Stimulated activated naive B cell treated with anti-CD40 and anti-IgM and Interleukin-4, amounts not matched to agents 10 μg/mL and 1 μg/mL and 100 μg/mL, for 72 hours (primary cell): ENCODE measurements around the gene ZNF783.
"Not testable (repeated sequence)": the region's sequence is repeated elsewhere in the genome, so short reads cannot be mapped to it uniquely, and the experiment has no call there.

Experiments used
- ATAC-seq, 2 donors: fragments of 150-1000 bp; cut with Tn5 transposase; replicated peaks; 2 replicates each; pipeline ENCODE4 v1.10.0; 2021; ENCODE audit warnings: moderate library complexity in 1 of 2
- DNase-seq: peaks from one replicate; pipeline ENCODE4 v3.0.0; 2021
- H3K27ac Mint-ChIP-seq: one replicate; pipeline ENCODE4 v1.8.0; 2022; ENCODE audit warnings: mild to moderate bottlenecking, mixed read lengths
- H3K27me3 Mint-ChIP-seq, 2 donors: one replicate each; pipeline ENCODE4 v1.8.0; 2022; ENCODE audit warnings: mixed read lengths in 2 of 2
- H3K36me3 Mint-ChIP-seq, 2 donors: one replicate each; pipeline ENCODE4 v1.8.0; 2022; ENCODE audit warnings: mixed read lengths in 2 of 2, mild to moderate bottlenecking in 1 of 2
- H3K4me1 Mint-ChIP-seq, 2 donors: one replicate each; pipeline ENCODE4 v1.8.0; 2022; ENCODE audit warnings: mixed read lengths in 2 of 2, mild to moderate bottlenecking in 1 of 2
- H3K4me3 Mint-ChIP-seq, 2 donors: one replicate each; pipeline ENCODE4 v1.8.0; 2022; ENCODE audit warnings: mild to moderate bottlenecking in 2 of 2, mixed read lengths in 2 of 2, moderate library complexity in 1 of 2
- H3K9me3 Mint-ChIP-seq, 2 donors: one replicate each; pipeline ENCODE4 v1.8.0; 2022; ENCODE audit warnings: mixed read lengths in 2 of 2, mild to moderate bottlenecking in 1 of 2

Gene ZNF783

GRCh38 chr7:149261829-149262617, at the start of gene ZNF783:
Gene ZNF783 (plus strand): TSS chr7:149262196. CDS start chr7:149262334, 138 bp downstream.
- DNase-seq = peak; percentile 85
- no peaks in the 10 kb centered on the region for H3K27me3 Mint-ChIP-seq
- peak within 1 kb of the TSS; percentile 88 to 91 for H3K4me3 Mint-ChIP-seq
- peaks cover 25 to 27% of the 10 kb centered on the region in 2 donors for H3K36me3 Mint-ChIP-seq
- peak; percentile 89 to 92 for ATAC-seq
- no peaks in the 10 kb centered on the region for H3K9me3 Mint-ChIP-seq
- H3K27ac Mint-ChIP-seq = peak within 1 kb of the TSS; percentile 96
- peaks cover 19 to 42% of the 10 kb centered on the region in 2 donors for H3K4me1 Mint-ChIP-seq

GRCh38 chr7:149214020-149214720, 47.8 kb upstream of the ZNF783 start:
- H3K4me1 Mint-ChIP-seq = no peaks in the 10 kb centered on the region
- H3K27me3 Mint-ChIP-seq = no peaks in the 10 kb centered on the region
- no peaks in the 10 kb centered on the region for H3K9me3 Mint-ChIP-seq
- DNase-seq = no peak
- no peak for ATAC-seq
- peaks cover 29 to 77% of the 10 kb centered on the region in 2 donors for H3K36me3 Mint-ChIP-seq
- H3K4me3 Mint-ChIP-seq = no peak overlapping the region
- no peak overlapping the region for H3K27ac Mint-ChIP-seq

DNA sequence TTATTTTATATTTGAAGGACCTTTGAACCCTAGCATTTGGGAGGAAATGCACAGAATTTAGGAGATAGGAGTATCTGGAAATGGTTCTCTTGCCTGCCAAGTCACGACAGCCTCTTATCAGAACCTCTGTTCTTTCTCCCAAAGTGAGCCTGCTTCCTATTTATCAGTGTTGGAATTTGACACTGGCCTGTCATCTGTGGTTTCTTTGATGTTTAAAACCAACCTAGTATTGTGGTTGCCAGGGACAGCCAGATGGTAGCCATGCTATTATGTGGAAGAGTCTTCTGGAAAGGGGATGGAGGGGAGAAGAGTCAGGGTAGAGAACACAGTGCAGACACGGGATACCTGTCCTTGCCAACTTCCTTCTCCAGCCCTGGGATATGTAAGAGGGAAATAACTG, 45.6 kb upstream of the ZNF783 start:
- peaks cover 38 to 72% of the 10 kb centered on the region in 2 donors for H3K36me3 Mint-ChIP-seq
- no peak overlapping the region for H3K27ac Mint-ChIP-seq

GRCh38 chr7:149217570-149217969, 44.4 kb upstream of the ZNF783 start:
- no peaks in the 10 kb centered on the region for H3K4me1 Mint-ChIP-seq
- DNase-seq = no peak
- no peaks in the 10 kb centered on the region for H3K9me3 Mint-ChIP-seq
- H3K27me3 Mint-ChIP-seq = no peaks in the 10 kb centered on the region
- no peak overlapping the region for H3K27ac Mint-ChIP-seq
- no peak for ATAC-seq
- H3K4me3 Mint-ChIP-seq = no peak overlapping the region
- peaks cover 38 to 73% of the 10 kb centered on the region in 2 donors for H3K36me3 Mint-ChIP-seq

More for the DNA sequence above, 45.6 kb upstream of the ZNF783 start:
- DNase-seq (no peak), ATAC-seq (no peak)
- no peaks in the 10 kb centered on the region for H3K27me3 Mint-ChIP-seq
- H3K4me3 Mint-ChIP-seq = no peak overlapping the region
- no peaks in the 10 kb centered on the region for H3K9me3 Mint-ChIP-seq
- H3K4me1 Mint-ChIP-seq = no peaks in the 10 kb centered on the region

- ATAC-seq = no peak
- H3K27ac Mint-ChIP-seq = no peak overlapping the region
- no peak for DNase-seq
- H3K4me1 Mint-ChIP-seq = no peaks in the 10 kb centered on the region
- H3K9me3 Mint-ChIP-seq = no peaks in the 10 kb centered on the region
- peaks cover 36 to 68% of the 10 kb centered on the region in 2 donors for H3K36me3 Mint-ChIP-seq
- H3K4me3 Mint-ChIP-seq = no peak overlapping the region
- H3K27me3 Mint-ChIP-seq = no peaks in the 10 kb centered on the region
Measured at GRCh38 chr7:149218469-149219420, 43.3 kb upstream of the ZNF783 start.

GRCh38 chr7:149220534-149220933, 41.5 kb upstream of the ZNF783 start:
- no peak overlapping the region for H3K27ac Mint-ChIP-seq
- no peaks in the 10 kb centered on the region for H3K4me1 Mint-ChIP-seq
- no peak for ATAC-seq
- peaks cover 42 to 71% of the 10 kb centered on the region in 2 donors for H3K36me3 Mint-ChIP-seq
- DNase-seq = no peak
- H3K27me3 Mint-ChIP-seq = no peaks in the 10 kb centered on the region
- H3K4me3 Mint-ChIP-seq = no peak overlapping the region
- H3K9me3 Mint-ChIP-seq = no peaks in the 10 kb centered on the region

GRCh38 chr7:149223176-149223575, 38.8 kb upstream of the ZNF783 start:
- no peaks in the 10 kb centered on the region for H3K27me3 Mint-ChIP-seq
- H3K36me3 Mint-ChIP-seq = peaks cover 38 to 61% of the 10 kb centered on the region in 2 donors
- ATAC-seq (no peak), DNase-seq (no peak)
- no peak overlapping the region for H3K27ac Mint-ChIP-seq
- H3K4me3 Mint-ChIP-seq = no peak overlapping the region
- H3K9me3 Mint-ChIP-seq = no peaks in the 10 kb centered on the region
- no peaks in the 10 kb centered on the region for H3K4me1 Mint-ChIP-seq

- Mint-ChIP-seq H3K9me3 (no peaks in the 10 kb centered on the region), H3K27ac (no peak overlapping the region), H3K4me3 (no peak overlapping the region), H3K36me3 (peaks cover 37 to 57% of the 10 kb centered on the region in 2 donors), H3K27me3 (no peaks in the 10 kb centered on the region), H3K4me1 (peaks cover 0 to under 1% of the 10 kb centered on the region in 2 donors)
- no peak for ATAC-seq
- DNase-seq = no peak
Measured at GRCh38 chr7:149223761-149224160, 38.2 kb upstream of the ZNF783 start.

GRCh38 chr7:149224352-149224751, 37.6 kb upstream of the ZNF783 start:
- Mint-ChIP-seq H3K27me3 (no peaks in the 10 kb centered on the region), H3K4me3 (no peak overlapping the region), H3K4me1 (peaks cover 0 to 6% of the 10 kb centered on the region in 2 donors), H3K9me3 (no peaks in the 10 kb centered on the region), H3K27ac (no peak overlapping the region), H3K36me3 (peaks cover 32 to 51% of the 10 kb centered on the region in 2 donors)
- ATAC-seq (no peak), DNase-seq (no peak)

- Mint-ChIP-seq H3K27ac (no peak overlapping the region), H3K4me1 (peaks cover 0 to 9% of the 10 kb centered on the region in 2 donors), H3K9me3 (no peaks in the 10 kb centered on the region), H3K36me3 (peaks cover 30 to 45% of the 10 kb centered on the region in 2 donors), H3K27me3 (no peaks in the 10 kb centered on the region), H3K4me3 (no peak overlapping the region)
- DNase-seq = no peak
- no peak for ATAC-seq
Measured at GRCh38 chr7:149225106-149225505, 36.9 kb upstream of the ZNF783 start.

DNA sequence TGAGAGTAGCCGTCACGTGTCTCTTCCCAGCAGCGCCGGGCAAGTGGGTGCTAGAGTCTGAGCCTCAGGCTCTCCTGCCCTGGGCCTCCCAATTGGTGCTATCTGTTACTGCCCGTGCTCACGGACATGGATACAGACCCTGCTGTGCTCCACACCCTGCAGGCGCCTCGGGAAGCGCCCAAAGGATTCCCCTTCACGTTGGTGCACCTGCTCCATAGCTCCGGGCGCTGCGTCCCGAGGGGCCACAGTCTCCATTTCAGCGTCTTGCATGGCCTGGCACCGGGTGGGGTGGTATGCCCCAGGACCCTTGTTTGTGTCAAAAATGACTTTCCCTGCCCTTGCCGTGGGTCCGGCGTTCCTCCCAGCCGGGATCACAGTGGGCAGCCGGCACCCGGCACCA, 36.3 kb upstream of the ZNF783 start:
- ATAC-seq (no peak), DNase-seq (no peak)
- H3K4me3 Mint-ChIP-seq = no peak overlapping the region
- peaks cover 30 to 45% of the 10 kb centered on the region in 2 donors for H3K36me3 Mint-ChIP-seq
- peaks cover 0 to 9% of the 10 kb centered on the region in 2 donors for H3K4me1 Mint-ChIP-seq
- H3K9me3 Mint-ChIP-seq = no peaks in the 10 kb centered on the region
- no peaks in the 10 kb centered on the region for H3K27me3 Mint-ChIP-seq
- H3K27ac Mint-ChIP-seq = no peak overlapping the region

DNA sequence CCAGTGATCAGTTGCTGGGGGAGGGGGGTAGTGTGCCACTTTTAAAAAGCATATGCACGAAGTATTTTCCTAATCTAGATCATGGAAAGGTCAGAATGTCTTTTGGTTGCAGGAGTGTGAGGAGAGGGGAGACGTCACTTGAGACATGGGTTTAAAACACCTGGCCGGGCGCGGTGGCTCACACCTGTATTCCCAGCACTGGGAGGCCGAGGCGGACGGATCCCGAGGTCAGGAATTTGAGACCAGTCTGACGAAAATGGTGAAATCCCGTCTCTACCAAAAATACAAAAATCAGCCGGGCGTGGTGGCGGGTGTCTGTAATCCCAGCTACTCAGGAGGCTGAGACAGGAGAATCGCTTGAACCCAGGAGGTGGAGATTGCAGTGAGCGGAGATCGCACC, 35.6 kb upstream of the ZNF783 start:
- not testable (repeated sequence) for ATAC-seq, H3K27ac Mint-ChIP-seq, H3K27me3 Mint-ChIP-seq, H3K4me3 Mint-ChIP-seq, H3K9me3 Mint-ChIP-seq, DNase-seq, H3K4me1 Mint-ChIP-seq
- peaks cover 25 to 39% of the 10 kb centered on the region in 2 donors for H3K36me3 Mint-ChIP-seq

DNA sequence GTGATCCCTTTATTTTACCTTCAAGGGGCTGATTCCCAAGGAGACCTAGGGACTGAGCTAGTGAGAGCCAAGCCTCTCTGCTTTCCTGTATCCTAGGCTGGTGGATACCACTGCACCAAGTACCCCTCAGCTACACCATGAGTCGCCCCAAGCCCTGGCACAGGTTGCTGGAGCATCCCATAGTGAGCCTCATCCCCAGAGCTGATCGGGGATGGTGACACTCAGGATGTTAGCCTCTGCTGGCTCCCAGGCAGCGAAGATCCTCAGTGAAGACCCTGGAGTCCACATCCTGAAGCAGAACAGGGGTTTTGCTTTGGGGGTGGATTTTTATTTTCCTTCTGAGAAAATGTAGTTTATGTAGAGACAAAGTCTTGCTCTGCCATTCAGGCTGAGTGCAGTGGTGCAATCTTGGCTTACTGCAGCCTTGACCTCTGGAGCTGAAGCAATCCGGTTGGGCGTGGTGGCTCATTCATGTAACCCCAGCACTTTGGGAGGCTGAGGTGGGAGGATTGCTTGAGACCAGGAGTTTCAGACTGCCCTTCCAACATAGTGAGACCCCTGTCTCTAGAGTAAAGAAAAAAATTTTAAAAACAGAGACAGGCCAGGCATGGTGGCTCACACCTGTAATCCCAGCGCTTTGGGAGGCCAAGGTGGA, 35.0 kb upstream of the ZNF783 start:
- H3K36me3 Mint-ChIP-seq = peaks cover 20 to 34% of the 10 kb centered on the region in 2 donors
- no peak for ATAC-seq
- no peak for DNase-seq
- no peak overlapping the region for H3K27ac Mint-ChIP-seq
- no peaks in the 10 kb centered on the region for H3K9me3 Mint-ChIP-seq
- H3K4me3 Mint-ChIP-seq = no peak overlapping the region
- H3K27me3 Mint-ChIP-seq = no peaks in the 10 kb centered on the region
- H3K4me1 Mint-ChIP-seq = peaks cover 0 to 9% of the 10 kb centered on the region in 2 donors
